DMS53 (cell line): Measurements from ENCODE around the gene SPEM1.

Experiments
- DNase-seq: peaks from one replicate; lab custom pipeline; 2025; lab: John Stamatoyannopoulos, UW

Gene SPEM1

DNA sequence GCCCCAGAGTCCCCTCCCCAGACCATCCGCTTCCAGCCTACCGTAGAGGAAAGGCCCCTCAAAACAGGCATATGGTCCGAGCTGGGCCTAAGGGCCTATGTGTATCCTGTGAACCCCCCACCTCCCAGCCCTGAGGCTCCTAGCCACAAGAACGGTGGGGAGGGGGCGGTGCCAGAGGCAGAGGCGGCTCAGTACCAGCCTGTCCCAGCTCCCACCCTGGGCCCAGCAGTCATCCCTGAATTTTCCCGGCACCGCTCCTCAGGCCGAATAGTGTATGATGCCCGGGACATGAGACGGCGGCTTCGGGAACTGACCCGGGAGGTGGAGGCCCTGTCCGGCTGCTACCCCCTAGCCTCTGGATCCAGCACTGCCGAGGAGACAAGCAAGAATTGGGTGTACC, 1.1 kb downstream of the SPEM1 start:
- DNase-seq, result no peak

DNA sequence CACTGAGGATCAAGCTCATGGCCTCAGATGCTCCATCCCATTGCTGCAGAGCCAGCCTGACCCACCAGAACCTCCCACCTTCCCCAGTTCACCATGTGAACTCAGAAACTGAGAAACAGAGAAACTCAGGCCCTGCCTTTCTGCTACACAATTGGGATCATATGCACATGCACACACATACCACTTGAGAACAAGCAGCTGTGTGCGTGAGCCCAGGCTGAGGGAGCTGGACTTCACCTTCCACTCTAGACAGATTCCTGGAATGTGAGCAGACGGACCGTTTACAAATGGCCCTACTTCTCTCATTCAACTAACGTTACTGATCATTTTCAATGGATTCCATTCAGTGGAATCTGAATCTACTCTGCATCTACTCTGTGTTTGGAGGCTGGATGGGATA, 3.6 kb downstream of the SPEM1 start:
- DNase-seq, result peak; percentile 67

DNA sequence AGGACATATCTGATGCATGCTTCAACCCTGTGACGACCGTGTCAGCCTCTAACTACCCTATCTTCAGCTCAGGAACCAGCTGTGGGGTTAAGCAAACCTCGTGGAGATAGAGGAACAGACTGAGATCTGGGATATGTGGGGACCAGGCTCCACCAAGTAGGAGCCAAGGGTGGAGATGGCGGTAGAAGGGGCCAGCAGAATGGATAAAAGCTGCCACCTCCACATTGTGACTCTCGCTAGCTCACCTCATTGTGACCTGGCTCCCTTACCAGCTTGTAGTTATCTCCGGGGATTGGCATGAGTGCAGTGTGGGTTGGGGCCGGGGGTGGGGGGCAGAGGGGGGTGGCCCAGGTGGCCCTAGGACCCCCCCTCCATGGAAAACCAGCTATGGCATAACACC, 5.2 kb downstream of the SPEM1 start, which contains the start of gene SPEM2:
Gene SPEM2 (plus strand): TSS at position 301 of the 400 bp plus-strand sequence. CDS start 73 bp downstream, at position 374.
- no peak for DNase-seq

DNA sequence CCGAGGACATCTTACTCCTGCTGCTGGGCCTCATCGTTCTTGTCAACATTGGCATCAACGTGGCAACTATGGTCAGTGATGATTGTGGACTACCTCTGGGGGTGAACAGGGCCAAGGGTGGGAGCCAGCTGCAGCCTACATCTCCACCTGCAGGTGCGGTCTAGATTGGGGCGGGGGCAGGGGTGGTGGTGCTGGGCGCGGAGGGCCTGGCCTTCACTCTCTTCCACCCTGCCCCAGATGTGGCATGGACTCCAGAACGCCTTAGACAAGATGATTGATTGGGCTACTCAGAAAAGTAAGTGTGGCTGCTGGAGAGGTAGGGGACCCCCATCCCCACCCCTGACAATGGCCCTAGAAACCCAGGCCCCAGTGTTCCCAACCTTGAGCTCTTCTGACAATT, 5.6 kb downstream of the SPEM1 start:
- DNase-seq, result no peak

DNA sequence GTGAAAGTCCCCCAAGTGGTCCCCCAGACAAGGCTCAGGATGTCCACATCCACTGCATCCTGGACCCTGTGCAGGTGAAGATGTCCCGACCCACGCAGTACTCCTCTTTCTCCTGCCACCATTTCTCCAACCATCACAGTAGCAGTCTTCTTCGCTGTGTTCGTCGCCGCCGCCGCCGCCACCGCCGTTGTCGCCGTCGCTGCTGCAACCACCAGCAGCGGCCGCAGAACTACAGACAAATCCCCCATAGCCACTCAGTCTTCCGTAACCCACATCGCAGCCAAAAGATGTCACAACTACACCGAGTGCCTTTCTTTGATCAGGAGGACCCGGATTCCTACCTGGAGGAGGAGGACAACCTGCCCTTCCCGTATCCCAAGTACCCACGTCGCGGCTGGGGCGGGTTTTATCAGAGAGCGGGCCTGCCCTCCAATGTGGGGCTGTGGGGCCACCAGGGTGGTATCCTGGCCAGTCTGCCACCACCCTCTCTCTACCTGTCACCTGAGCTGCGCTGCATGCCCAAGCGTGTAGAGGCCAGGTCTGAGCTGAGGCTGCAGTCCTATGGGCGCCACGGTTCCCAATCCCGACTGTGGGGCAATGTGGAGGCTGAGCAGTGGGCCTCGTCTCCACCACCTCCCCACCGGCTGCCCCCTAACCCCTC, 6.2 kb downstream of the SPEM1 start:
- DNase-seq, result no peak

DNA sequence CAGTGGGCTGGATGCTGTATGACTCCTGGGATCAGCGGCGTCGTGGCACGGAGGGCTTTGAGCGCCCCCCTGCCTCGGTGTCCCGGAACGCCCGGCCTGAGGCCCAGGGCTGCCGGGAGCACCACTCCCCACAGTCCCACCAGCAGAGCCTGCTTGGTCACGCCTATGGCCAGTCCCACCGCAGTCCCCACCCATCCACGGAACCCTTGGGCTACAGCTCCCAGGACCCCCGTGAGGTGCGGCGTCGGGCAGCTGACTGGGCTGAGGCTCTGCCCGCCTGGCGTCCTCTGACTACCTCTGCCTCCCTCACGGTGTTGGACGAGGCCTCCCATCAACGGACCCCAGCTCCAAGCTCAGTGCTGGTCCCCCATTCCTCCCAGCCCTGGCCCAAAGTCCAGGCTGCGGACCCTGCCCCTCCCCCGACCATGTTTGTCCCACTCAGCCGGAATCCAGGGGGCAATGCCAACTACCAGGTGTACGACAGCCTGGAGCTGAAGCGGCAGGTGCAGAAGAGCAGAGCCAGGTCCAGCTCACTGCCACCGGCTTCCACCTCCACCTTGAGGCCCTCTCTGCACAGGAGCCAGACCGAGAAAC, 6.9 kb downstream of the SPEM1 start:
- no peak for DNase-seq

DNA sequence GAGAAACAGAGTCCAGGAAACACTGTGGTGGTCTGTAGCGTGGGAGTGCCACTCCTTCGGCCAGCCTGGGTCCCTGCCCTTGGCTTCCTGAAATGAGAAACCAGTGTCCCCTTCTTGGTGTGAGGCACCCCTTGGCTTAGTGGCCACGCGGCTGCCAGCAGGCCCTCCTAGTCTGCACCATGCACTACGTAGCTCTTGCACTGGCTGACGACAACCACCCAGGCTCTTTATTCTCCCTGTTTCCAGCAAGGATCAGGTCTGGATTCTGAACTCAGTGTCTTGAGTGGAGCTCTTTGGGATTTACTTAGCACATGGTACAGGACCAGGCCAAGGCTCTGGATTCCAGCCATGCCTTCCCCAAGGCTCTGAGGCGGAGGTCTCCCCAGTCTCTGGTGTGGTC, 7.4 kb downstream of the SPEM1 start:
- no peak for DNase-seq

DNA sequence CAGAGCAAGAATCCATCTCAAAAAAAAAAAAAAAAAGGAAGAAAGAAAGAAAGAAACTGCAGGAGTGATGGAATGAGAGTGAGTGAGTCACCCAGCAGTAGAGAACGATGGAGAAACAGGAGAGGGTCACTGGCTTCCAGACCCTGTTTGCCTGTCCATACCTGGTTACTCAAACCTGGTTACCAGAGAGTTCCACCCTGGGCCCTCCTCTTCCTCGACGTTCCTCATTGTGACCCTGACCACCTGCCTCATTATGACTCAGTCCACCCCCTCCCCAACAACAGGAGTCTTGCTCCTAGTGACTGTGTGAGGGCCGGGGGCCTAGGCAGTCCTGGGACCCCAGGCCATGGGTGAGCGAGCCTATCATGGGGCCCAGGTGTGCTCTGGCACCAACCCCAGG, 8.4 kb downstream of the SPEM1 start, which contains the start of gene SPEM3:
Gene SPEM3 (plus strand): TSS at position 301 of the 400 bp plus-strand sequence. CDS start 46 bp downstream, at position 347.
- no peak for DNase-seq

DNA sequence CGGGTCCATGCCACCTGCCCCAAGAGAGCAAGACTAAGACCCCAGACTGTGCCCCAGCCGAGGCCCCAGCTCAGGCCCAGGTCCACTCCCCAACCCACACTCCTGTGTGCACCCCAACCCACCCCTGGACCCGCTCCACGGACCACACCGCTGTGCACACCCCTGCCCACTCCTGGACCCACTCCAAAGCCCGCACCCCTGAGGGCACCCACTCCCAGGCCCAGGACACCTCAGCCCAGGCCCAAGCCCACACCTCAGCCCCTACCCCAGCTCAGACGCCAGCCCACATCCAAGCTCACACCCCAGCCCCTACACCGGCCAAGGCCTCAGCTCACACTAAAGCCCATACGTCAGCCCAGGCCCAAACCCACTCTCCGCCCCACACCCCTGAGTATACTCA, 9.6 kb downstream of the SPEM1 start:
- no peak for DNase-seq

DNA sequence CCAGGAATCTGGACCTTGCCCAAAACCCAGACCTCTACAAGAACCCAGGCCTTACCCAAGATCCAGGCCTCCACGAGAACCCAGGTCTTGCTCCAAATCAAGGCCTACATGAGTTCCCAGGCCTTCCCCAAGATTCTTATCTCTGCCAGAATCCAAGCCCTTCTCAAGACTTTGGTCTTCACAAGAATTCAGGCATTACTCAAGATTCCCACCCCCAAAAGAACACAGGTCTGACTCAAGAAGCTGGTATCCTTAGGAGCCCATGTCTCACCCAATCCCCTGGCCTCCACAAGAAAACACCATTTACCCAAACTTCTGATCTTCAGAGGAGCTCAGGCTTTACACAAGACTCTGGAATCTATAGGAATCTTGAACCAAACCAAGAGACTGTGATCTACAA, 11.1 kb downstream of the SPEM1 start:
- no peak for DNase-seq

DNA sequence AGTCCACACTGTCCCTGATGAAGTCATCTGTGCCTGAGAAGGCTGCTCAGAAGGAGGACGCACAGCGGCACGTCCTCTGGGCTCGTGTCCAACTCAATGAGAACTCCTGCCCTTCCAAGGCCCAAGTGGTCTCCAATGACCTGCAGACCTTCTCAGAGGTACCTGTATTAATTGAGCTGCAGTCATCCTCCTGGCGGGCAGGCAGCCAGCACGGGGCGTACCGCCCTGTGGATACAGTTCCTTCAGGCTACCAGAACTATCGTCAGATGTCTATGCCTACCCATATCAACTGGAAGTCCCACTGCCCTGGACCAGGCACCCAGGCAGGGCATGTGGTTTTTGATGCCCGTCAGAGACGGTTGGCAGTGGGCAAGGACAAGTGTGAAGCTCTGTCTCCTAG, 12.2 kb downstream of the SPEM1 start:
- DNase-seq, result no peak

DNA sequence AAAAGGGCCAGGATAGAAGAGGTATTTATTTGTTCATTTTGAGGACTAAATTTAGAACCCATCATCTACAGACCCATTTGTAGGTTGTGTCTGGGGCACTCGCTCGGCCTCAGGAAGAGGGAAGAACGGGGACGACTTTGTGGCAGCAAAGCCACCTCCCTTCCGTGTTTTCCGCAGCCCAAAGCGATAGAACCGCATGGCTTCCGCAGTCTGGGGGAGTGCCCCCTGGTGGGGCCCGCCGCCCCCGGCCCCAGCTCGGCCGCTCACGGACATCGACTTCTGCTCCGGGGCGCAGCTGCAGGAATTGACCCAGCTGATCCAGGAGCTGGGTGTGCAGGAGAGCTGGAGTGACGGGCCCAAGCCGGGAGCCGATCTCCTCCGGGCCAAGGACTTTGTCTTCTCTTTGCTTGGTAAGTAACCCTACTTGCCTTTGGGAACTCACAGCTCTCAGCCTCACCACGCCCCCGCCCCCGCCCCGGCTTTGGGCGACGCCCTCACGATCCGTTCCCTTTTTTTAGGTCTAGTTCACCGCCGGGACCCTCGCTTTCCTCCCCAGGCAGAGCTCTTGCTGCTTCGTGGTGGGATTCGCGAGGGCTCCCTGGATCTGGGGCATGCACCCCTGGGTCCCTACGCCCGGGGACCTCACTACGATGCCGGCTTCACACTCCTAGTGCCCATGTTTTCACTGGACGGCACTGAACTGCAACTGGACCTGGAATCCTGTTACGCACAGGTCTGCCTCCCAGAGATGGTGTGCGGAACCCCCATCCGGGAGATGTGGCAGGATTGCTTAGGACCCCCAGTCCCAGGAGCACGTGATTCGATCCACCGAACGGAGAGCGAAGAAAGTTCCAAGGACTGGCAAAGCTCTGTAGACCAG, 15.8 kb downstream of the SPEM1 start:
- DNase-seq, result peak; percentile 89

DNA sequence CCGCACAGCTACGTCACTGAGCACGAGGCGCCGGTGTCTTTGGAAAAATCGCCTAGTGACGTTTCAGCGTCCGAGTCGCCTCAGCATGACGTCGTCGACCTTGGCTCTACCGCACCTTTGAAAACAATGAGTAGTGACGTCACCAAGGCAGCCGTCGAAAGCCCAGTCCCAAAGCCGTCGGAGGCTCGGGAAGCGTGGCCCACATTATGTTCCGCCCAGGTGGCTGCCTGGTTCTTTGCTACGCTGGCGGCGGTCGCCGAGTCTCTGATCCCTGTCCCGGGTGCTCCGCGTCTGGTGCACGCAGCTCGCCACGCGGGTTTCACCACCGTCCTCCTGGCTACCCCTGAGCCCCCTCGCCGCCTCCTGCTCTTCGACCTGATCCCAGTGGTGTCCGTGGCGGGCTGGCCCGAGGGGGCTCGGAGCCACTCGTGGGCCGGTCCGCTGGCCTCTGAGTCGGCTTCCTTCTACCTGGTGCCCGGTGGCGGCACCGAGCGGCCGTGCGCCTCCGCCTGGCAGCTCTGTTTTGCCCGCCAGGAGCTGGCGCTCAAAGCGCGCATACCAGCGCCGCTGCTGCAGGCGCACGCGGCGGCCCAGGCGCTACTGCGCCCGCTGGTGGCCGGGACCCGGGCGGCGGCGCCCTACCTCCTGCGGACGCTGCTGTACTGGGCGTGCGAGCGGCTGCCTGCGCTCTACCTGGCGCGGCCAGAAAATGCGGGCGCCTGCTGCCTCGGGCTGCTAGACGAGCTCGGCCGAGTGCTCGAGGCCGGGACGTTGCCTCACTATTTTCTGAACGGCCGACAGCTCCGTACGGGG, 16.6 kb downstream of the SPEM1 start:
- peak; percentile 98 for DNase-seq

DNA sequence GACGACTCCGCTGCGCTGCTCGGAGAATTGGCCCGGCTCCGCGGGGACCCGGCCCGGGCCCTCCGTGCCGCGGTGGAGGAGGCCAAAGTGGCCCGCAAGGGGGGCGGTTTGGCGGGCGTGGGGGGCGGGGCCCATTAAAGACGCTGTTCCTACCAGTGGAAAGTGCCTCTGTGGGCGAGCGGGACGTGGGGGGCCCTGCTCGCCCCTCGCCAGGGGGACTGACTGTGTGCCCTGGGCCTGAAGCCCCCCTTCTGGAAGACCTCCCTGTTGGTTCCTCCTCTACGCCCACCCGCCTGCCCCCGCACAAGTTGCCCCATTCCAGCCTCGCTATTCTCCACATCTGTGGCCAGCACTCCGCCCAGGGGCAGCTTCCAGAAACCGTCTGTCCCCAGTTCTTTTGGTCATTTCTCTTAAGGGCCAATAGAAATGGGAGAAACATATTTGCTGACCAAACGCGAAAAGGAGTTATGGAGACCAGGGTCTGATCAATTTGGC, 17.3 kb downstream of the SPEM1 start:
- DNase-seq, result peak; percentile 68

DNA sequence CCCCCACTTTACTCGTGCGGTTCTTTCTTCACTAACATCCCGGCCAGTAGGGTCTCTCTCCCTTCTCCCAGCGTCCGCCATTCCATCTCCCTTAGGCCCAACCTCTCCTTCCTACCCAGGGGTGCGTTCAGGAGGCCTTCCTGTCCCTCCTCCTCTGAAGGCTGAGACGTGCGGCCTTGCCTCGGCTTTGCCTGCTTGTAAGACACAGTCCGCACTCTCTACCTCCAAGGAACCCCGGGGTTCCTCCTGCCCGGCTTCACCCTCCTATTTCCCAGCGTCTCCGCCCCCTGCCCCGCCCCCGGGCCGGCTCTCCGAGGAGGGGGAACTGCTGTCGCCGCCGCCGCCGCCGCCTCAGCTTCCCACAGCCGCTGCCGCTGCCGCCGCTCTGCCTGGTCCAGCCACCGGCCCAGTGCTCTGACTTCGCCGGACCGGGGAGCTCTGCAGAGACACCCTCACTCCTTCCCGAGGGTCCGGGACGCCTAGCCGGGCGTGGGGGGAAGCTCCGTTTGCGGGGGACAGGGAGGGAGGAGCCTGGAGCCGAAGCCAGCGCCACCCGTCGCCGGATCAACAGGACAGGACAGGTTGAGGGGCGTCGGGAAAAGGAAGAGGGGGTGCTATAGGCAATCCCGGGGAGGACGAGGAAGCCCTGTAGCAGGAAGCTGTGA, 18.0 kb downstream of the SPEM1 start:
- peak; percentile 77 for DNase-seq

DNA sequence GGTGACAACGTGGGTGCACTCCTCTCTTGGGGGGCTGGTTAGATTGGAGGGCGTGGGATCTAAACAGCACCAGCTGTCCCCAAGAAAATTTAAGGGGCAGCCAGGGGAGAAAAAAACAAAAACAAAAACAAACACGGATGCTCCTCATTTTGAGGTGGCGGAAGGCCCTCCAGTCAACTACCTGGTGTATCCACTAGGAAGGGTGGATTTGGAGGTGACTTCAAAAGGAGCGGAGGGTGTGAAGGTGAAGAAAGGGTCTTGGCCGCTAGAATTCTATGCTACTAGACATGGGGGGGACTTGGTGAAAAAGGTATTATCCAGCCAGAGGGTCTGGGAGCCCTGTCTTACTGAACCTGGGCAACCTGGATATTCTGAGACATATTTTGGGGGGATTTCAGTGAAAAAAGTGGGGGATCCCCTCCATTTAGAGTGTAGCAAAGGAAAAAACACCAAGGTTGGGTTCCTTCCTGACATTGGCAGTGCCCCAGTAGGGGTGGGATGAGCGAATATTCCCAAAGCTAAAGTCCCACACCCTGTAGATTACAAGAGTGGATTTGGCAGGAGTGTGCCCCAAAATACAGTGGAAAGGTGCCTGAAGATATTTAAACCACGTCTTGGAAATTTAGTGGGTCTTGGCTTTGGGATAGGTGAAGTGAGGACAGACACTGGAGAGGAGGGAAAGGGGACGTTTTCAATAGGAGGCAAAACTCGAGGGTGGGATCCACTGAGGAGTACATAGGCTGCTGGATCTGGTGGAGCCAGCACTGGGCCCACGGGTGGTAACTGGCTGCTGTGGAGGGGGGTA, 18.7 kb downstream of the SPEM1 start:
- no peak for DNase-seq

DNA sequence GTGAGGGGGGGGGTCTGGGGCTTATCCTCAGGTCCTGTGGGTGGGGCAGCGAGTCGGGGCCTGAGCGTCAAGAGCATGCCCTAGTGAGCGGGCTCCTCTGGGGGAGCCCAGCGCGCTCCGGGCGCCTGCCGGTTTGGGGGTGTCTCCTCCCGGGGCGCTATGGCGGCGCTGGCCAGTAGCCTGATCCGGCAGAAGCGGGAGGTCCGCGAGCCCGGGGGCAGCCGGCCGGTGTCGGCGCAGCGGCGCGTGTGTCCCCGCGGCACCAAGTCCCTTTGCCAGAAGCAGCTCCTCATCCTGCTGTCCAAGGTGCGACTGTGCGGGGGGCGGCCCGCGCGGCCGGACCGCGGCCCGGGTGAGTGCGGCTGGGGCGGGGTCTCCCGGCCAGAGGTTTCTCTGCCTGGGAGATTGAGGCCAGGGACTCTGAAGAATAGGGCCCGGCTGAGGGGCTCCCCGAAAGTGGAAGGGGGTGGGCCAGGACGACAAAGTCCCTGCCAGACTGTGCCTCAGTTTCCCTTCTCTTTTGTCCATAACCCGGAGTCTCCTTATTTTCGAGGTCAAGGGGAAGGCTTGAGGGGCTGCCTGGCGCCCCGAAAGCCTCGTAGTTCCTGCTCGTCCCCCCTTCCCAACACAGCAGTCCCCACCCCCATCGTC, 19.5 kb downstream of the SPEM1 start, which contains the start of gene FGF11:
Gene FGF11 (plus strand): TSS at position 51 of the 651 bp plus-strand sequence. CDS start 109 bp downstream, at position 160.
- DNase-seq, result peak; percentile 48

DNA sequence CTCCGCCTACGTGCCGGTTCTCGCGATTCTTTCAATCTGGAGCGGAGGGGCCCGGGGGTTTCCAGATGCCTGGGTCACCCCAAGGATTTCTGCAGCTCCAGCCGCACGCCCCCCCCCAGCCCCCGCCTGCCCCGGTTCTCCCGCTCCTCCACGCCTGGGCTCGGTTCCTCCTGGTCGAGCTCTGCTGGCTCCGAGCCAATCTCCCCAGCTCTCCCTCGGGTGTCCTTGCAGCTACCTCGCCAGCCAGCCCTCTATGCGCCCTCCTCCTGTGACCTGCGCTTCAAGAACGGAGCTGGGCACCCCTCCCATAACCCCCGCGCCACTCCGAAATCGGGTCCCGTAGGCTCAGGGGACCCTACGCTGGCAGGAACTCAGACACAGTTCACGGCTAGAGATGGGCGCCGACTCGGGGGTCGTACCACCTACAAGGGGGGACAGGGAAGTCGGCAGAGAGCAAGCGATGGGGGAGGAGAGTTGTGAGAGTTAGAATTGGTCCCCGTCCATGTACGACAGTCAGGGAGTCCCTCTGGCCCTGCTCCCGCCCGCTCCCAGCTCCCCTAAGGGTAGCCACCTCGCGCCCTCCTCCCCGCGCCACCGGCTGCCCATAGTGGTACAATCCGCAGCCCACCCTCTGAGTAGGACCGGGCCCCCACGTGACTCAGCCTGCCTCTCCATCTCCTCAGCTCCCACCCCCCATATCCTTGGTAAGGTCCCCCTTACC, 20.1 kb downstream of the SPEM1 start:
- peak; percentile 76 for DNase-seq

DNA sequence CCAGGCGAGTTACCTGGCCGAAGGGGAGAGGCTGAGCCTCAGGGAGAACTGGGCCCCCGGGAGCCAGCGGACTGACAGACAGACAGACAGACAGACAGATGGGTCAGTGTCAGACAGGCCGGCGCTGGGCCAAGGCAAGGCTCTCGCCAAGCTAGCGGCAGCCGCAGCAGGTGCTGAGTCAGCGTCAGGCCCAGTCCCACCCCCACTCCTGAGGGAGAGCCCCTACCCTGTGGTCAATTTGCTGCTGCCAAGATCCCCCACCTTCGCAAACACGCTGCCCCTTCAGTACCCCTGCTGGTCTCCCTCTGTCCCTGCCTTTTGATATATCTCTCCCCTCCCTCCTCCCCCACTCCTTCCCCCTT, 20.7 kb downstream of the SPEM1 start:
- peak; percentile 58 for DNase-seq
